GM21529 (cell line): ENCODE data around the gene DMTF1.
"Not testable (repeated sequence)": the region's sequence is repeated elsewhere in the genome, so short reads cannot be mapped to it uniquely, and the experiment has no call there.

Experiments used
- ATAC-seq: cut with Tn5 transposase; IDR thresholded peaks from one replicate; pipeline ENCODE4 v1.9.1; 2021; ENCODE audit not compliant: unreplicated experiment

DMTF1 gene

DNA sequence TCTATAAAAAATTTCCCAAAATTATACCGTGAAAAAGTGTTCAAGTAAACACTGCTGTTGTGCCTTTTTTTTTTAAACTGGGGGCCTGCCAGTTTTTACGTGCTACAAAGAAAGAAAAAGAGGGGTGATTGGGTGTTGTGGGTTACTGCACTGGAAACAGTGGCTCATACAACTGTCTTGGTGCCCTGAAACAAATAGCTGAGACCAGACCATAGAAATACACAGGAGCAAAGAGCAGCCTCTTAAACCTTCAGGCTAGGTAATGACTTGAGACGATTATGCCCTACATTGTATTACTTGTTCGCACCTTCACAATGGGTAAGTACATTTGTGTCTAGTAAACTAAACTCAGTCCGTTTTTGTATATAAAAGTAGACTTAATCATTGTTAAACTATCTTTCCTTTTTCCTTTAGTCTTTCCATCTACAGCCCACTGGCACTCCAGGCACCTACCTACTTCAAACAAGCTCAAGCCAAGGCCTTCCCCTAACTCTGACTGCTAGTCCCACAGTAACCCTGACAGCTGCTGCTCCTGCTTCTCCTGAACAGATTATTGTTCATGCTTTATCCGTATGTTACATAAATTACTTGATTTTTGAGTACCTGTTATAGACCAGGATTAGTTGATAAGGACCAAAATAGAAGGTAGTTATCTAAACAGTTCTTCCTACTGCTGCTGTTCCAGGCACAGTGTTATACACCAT, 40.7 kb downstream of the DMTF1 start:
- ATAC-seq: no peak

DNA sequence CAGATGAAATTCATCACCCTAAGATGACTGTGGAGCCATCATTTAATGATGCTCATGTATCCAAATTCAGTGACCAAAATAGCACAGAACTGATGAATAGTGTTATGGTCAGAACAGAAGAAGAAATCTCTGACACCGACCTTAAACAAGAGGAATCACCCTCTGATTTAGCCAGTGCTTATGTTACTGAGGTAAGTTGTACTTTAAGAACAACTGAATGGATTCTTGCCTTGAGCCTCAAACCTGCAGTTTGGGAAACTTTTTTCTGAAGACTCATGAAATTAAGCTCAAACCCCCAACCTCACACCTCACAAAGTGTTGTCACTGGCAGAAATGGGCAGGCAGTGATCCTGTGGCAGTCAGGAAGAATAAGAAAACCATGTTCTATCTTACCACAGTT, 41.7 kb downstream of the DMTF1 start:
- no peak for ATAC-seq

DNA sequence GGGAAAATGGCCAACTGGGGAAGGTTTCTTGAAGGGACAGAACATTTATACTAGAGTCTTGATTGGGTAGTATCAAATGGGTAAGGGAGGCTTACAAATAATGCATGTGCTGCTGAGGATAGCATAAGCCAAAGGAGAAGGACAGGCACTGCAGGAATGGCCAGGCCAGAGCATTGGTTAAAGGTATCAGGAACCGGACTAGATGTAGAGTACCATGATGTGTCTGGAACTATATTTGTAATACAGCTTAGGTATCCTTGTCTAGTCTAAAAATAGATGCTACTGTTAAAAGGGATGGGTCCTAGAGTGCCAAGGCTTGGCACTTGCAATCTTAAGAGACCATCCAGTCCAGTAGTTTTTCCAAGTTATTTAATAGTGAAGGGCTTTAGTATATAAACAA, 47.0 kb downstream of the DMTF1 start:
- no peak for ATAC-seq

DNA sequence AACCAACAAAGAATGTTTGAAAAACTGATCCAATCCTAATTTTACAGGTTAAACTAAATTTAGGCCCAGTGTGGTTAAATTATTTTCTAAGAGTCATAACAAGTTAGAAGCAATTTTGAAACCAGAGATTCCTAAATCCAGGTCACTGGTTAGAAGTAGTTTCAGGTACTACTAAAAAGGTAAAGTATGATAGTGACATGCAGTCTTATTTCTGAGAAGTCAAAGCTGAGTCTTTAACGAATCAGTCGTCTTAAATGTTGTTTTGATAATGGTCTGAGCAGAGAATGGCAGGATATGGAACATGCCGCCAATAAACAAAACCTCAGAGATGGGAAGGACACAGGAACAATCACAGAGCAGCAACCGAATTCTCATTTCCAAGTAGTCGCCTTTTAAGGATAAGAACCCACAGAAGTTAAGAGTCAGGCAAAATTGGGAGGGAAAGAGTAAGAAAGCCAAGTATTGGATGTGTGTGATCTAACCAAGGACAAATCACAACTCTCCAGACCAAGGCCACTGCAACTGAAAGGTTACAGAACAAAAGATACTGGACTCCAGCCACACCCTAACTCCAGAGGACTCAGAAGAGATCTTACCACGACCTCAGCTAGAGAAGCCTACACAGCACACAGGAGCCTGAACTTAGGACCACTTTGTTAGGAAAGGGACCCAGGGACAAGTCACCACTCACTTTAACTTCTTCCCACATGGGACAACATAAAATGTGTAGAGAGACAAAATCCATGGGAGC, 47.6 kb downstream of the DMTF1 start:
- ATAC-seq: no peak

DNA sequence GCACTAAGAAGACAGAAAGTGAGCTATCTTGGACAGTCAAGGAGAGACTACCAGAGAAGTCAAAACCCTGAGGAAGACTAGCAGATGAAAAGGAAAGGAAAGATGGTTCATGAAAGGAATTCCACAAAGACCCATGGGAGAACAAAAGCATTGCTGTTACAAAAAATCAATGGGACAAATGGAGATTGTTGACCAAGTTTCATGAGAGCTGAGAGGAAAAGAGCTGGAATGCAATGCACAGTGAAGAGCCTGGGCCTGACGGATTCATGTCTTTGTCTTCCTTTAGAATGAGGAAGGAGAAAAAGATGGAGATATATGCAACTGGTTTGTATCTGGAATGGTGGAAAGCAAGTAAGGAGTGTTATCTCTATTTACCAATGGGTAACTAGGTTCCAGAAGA, 50.0 kb downstream of the DMTF1 start:
- ATAC-seq: no peak

DNA sequence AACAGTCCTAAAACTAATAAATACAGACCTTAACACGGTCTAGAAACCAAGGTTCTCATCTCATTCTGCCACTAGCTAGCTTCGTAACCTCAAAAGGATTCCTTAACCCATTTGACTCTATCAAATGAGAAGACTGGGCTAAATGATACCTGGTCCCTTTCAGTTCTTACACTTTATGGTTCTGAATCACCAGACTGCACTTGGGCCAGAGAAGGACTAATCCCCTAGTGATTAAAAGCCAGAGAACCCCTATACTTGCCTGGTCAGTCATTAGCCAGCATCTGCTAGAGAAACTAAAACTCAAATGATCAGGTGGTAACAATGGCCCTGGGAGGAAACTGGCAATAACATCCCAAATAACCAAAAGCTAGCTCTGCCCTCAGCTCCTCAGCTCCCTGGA, 50.5 kb downstream of the DMTF1 start:
- peak; percentile 30 for ATAC-seq

DNA sequence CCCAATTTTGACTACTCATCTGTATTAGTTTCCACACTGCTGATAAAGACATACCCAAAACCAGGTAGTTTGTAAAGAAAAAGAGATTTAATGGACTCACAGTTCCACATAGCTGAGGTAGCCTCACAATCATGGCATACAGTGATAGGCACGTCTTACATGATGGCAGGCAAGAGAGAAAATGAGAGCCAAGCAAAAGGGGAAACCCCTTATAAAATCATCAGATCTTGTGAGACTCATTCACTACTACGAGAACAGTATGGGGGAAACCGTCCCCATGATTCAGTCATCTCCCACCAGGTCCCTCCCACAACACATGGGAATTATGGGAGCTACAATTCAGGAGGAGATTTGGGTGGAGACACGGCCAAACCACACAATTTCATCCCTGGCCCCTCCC, 51.7 kb downstream of the DMTF1 start:
- ATAC-seq: not testable (repeated sequence)

DNA sequence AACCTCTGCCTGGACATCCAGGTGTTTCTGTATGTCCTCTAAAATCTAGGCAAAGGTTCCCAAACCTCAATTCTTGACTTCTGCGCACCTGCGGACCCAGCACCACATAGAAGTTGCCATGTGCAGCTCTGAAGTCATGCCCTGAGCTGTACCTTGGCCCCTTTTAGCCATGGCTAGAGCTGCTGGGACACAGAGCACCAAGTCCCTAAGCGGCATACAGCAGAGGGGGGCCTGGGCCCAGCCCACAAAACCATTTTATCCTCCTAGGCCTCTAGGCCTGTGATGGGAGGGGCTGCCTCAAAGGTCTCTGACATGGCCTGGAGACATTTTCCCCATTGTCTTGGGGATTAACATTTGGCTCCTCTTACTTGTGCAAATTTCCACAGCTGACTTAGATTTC, 52.7 kb downstream of the DMTF1 start:
- ATAC-seq: no peak

DNA sequence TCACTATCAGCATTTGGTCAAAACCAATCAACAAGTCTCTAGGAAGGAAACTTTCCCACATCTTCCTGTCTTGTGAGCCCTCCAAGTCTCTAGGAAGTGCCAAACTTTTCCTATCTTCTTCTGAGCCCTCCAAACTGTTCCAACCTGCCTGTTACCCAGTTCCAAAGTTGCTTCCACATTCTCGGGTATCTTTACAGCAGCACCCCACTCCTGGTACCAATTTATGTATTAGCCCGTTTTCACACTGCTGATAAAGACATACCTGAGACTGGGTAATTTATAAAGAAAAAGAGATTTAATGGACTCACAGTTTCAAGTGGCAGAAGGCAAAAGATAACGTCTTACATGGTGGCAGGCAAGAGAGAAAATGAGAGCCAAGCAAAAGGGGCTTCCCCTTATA, 53.4 kb downstream of the DMTF1 start:
- not testable (repeated sequence) for ATAC-seq

DNA sequence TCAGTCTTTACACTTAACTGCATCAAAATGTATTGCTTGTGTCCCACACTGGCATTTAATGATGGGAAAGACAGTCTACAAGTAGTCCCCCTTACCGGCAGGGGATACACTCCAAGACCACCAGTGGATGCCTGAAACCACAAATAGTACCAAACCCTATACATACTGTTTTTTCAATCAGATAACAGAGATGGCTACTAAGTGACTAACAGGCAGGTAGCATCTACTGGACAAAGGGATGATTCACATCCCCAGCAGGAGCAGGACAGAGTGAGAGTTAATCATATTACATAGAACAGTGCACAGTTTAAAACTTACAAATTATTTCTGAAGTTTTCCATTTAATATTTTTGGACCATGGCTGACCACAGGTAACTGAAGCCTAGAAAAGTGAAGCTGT, 54.1 kb downstream of the DMTF1 start:
- no peak for ATAC-seq

DNA sequence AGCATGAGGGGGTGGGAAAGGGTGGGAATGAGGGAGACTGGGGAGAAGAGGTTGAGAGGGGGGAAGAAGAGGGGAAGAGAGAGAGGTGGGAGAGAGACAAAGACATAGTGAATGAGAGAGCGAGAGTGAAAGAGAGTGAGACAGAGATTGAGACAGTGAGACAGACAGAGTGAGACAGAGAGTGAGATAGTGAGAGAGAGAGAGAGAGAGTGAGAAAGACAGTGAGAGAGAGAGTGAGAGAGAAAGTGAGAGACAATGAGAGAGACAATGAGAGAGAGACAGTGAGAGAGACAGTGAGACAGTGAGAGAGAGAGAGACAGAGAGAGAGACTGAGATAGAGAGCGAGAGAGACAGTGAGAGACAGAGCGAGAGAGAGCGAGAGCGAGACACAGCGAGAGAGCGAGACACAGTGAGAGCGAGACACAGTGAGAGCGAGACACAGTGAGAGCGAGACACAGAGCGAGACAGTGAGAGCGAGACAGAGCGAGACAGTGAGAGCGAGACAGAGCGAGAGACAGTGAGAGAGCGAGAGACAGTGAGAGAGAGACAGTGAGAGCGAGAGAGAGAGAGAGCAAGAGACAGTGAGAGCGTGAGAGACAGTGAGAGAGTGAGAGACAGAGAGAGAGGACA, 57.2 kb downstream of the DMTF1 start:
- ATAC-seq: no peak

DNA sequence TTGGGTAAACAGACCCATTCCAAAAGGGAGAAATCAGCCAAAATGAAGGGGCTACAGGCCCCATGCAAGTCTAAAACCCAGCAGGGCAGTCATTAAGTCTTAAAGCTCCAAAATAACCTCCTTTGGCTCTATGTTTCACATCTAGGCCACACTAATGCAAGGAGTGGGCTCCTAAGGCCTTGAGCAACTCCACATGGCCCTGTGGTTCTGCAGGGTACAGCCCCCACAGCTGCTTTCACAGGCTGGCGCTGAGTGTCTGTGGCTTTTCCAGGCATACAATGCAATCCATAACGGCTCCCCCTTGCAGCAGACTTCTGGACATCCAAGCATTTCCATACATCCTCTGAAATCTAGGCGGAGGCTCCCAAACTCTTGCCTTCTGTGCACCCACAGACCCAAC, 58.3 kb downstream of the DMTF1 start:
- no peak for ATAC-seq

DNA sequence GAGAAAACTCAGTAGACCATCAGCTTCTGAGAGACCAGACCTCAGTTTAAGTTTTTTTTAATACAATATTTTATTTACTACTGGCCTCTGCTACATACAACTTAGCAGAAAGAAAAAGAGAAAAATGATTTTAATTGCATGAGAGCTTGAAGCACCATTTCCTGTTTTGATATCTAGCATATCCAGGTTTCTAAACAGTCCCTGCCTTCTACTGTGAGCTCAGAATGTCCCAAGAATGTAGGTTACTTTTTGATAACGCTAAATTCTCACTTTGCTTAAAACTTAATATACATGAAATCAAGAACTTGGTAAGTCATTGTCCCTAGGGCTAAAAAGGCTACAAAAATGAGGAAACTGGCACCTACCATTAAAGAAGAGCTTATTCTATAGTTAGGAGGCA, 60.2 kb downstream of the DMTF1 start:
- no peak for ATAC-seq

DNA sequence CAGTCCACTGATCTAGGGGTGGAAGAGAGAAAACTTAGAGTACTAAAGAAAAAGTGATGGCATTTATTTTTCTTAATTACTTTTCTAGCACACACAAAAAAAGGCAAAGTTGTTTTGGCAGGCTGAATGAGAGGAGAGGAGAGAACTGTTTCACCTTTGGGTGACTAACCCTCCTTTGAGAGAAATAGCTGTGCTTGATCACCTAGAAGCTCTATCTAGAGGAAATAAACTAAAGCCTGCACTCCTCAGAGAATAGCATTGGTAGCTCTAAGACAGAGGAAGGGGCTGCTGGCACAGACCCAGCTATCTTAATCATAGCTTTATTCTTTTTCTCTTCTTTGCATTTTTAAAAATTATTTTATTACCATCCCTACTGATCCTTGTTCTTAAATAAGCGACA, 61.0 kb downstream of the DMTF1 start:
- ATAC-seq: no peak

DNA sequence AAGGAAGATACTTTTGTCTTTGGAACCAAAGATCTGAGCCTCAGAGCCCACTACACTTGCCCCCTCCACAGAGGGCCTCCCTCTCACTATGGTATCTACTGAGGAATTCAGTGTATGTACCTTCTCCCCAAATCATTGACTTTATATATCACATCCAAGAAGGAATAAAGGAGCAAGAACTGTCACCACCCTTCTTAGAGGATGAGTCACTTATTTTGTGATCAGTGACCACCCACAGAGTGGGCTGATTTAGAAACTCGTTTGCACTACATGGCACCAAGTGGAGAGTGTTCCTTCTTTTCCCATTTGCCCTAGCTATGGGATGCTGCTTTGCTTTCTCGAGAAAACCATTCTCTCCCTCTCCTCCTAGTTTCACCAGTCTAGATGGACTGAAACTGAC, 61.6 kb downstream of the DMTF1 start:
- no peak for ATAC-seq

DNA sequence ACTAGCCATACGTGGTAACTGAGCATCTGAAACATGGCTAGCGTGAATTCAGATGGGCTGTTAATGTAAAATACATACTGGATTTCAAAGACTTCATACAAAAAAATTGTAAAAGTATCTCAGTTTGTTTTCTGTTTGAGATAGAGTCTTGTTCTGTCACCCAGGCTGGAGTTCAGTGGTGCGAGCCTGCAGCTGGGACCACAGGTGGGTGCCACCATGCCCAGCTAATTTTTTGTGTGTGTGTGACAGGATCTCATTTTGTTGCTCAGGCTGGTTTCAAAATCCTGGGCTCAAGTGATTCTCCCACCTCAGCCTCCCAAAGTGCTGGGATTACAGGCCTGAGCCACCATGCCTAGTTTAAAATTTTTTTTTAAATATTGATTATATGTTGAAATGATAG, 62.8 kb downstream of the DMTF1 start:
- ATAC-seq: no peak

DNA sequence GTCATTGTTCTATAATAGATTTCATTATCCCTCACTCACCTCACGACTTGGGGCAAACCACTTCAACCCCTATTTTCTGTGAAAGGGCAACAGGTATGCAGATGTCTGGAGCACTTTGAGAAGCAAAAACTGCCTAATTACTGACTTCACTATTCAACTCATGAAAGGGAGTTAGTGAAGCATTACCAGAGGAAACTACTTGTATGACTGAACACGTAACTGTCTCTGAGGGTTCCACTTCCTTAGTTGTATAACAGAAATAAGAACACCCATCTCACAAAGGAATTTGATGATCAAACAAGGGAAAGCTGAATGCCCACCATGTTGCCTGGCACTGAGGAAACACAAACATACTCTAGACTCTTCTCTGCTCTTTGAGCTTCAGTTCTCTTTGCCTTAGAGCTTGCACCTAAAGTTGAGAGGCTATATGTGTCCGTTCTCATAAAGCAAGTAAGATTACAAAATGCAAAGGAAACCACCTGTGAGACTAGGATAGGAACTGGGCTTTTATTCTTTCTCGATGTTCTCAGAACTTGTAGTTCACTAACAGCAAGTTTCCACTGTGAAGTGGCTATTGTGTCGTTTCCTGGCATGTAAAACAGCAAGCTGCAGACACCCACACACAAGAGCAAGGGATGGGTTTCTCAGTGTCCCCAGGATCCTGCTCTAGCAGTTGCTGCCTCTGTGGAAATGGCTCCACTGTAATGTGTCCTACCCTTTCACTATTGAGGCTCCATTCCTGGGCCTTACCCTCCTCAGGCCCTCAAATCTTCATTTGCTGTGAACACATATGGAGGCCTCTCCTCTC, 64.7 kb downstream of the DMTF1 start:
- peak; percentile 56 for ATAC-seq

DNA sequence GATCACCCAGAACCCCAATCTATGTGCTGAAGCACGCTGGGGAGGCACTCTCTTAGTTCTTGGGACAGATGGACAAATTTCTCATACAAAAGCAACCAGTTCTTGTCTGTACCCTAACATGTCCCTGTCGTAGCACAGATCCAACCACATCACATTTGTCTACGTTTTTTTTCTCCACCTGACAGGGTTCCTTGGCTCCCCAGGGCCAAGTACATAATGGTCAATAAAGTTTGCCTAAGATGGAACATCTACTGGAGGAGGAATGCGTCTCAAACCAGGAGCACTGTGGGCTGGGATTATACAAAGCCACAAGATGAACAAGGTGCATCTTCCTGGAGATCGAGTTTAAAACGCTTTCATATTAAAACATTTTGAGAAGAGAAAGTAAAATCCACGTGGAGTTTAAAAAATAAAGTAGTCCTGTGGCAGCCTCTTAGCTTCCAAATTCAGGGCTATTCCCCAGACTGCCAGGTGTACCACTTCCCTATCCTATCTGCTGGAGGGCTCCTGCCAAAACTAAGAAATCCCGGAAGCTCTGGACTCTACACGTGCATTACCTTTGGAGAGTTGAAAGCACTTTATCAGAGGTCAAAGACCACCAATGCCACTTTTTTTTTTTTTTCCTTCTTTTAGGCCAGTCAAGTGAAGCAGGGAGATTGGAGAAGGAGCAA, 65.9 kb downstream of the DMTF1 start:
- no peak for ATAC-seq

DNA sequence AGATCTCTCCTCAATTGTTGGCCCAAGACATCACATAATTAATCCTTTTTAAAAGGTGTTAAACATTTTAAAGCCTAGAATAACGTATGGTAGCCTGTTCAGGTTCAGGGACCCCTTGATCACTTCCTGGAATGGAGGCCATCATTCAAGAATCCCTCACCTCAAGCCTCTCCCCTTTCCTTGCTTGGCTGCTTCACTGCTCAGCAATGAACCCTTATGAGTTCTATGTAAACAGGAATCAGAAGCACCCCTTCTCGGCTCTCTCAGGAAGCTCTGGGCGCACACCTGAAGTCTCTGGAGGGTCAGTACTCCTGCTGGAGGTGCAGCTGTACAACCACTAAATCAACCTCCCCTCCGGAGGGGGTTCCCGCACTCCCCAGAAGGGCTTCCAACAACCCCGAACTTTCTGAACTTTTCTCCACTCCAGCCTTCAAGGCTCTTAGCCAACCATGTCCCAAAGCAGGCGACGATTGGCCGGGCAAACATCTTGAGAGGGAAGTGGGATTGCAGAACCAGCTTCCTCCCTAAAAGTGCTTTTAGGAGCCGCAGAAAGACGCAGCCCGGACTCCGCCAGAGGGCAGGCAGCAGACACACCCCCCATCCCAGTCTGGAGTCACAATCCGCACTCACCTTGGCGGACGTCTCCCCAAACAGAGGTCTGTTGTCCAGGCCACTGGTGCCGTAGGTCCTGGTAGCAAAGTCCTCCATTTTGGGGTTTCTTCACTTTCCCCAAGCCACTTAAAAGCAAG, 66.7 kb downstream of the DMTF1 start:
- ATAC-seq: peak; percentile 9

DNA sequence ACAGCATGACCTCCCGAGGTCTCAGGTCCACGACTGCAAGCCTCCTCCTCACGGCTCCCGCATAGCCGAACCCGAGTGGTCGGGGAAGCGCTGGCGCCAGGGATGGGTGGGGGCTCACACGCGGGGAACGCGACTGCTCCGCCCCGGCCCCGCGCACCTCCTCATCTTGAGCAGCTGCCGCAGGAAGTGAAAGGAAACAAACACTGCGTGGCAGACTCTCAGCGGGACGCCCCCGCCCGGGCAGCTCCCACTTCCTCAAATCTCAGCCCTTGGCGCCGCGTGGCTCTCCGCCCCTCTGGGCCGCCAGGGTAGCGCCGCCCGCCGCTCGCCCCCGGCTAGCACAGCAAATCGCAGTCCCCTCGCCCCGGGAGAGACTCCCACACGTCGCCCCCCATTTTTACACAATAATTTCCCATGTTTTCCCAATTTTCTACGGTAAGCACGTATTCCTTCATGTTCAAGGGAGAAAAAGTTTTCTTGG, 67.3 kb downstream of the DMTF1 start, which contains the start of gene TMEM243:
Gene TMEM243 (minus strand): TSS at position 188 of the 481 bp plus-strand sequence. CDS start 229 bp downstream, outside the sequence.
- peak; percentile 44 for ATAC-seq
